ENCODE measurements around the gene CDH4.

Gene CDH4

DNA sequence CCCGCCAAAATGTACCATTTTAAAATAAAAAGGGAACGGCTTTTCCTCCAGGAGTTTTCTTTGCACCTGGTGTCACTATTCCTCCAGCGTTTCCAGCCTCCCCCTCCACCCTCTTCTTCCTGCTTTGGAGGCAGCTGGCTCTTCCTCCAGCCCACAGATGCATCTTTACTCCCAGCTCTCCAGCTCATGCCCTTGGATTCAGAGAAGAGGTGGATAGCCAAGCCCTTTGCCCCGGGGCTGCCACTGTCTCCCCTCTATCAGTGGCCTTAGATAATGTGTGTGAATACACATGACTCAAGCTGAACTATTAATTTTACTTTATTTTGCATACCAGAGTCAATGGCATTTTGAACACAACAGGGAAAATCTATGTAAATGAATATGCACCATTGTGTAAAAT, 15.3 kb upstream of the CDH4 start:
- no peak for DNase-seq
- TF ChIP-seq GATA1 (IDR thresholded peaks at IDR 0.05; ENCODE audit: low read depth, low read length) = no peak
- no peak for TF ChIP-seq POLR2A (IDR thresholded peaks at IDR 0.05; ENCODE audit: low read length)

DNA sequence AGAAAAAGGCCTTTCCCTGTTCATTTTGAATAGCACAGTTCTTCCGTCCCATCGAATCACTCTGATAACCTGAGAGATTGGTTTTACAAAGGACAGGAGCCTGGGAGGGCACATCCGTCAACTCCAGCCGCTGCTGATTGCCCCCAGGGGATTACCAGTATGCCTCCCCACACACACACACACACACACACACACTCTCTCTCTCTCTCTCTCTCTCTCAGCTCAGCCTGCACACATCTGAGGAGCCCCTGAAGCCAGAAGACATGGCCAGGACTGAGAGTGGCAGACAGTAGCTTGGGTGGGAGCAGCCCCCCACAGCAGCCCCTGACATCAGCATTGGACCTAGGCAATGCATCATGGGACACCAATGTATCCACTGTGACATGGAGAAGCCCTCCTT, 13.2 kb upstream of the CDH4 start:
- no peak for DNase-seq
- no peak for TF ChIP-seq GATA1 (IDR thresholded peaks at IDR 0.05; ENCODE audit: low read depth, low read length)
- no peak for TF ChIP-seq POLR2A (IDR thresholded peaks at IDR 0.05; ENCODE audit: low read length)

DNA sequence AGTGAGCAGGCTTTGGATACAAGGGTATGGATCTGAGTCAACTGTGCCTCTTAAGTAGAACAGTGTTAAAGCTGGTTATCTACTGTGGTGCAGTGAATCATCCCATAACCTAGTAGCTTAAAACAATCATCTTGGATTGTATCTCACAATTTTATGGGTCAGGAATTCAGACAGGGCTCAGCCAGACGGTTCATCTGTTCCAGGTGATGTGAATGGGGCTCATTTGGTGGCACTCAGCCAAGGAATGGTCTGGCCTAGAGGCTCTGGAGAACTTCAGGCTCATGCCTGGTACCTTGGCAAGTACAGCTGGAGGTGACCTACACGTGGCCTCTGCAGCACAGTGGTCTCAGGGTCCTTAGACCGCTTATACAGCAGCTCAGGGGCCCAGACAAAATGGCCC, 11.2 kb upstream of the CDH4 start:
- no peak for DNase-seq

DNA sequence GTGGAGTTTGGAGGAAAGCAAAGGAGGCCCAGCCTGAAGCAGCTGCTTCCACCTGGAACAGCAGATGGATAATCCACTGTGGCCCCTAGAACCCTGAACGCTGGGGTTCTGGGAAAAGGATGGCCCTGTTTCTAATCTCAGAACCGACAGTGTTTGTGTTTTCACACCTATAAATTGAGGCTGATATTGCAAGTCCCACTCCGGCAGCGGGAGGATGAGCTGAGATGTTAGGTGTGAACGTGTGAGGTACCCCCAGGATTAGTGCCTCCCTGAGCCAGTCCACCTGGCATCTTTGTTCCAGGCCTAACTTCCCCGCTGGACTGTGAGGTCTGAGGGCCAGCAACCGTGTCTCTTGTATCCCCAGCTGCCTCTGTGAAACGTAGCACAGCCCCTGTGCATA, 7.8 kb upstream of the CDH4 start:
- no peak for DNase-seq
- TF ChIP-seq POLR2A (IDR thresholded peaks at IDR 0.05; ENCODE audit: low read length) (no peak), GATA1 (IDR thresholded peaks at IDR 0.05; ENCODE audit: low read depth, low read length) (no peak)

More for the DNA sequence above, 11.2 kb upstream of the CDH4 start:
- no peak for TF ChIP-seq GATA1 (IDR thresholded peaks at IDR 0.05; ENCODE audit: low read depth, low read length)
- no peak for TF ChIP-seq POLR2A (IDR thresholded peaks at IDR 0.05; ENCODE audit: low read length)

DNA sequence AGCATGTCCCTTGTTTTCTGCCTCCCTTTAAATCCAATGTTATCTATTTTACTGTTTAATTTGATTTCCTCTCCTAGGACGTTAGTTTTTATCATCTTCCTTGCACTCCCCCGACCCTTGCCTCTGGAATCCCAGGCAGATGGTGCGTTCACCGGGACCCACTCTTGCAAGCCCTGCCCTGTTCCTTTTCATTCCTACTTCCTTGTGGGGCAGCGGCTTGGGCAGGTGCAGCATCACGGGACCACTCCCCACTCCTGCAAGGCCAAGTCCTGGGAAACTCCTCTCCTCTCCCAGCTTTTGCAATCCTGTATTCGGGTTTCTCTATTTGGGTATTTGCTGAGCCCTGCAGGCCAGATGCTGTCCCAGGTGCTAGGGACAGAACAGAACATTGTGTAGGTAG, 5.8 kb upstream of the CDH4 start:
- no peak for TF ChIP-seq POLR2A (IDR thresholded peaks at IDR 0.05; ENCODE audit: low read length)
- no peak for TF ChIP-seq GATA1 (IDR thresholded peaks at IDR 0.05; ENCODE audit: low read depth, low read length)
- DNase-seq = no peak

DNA sequence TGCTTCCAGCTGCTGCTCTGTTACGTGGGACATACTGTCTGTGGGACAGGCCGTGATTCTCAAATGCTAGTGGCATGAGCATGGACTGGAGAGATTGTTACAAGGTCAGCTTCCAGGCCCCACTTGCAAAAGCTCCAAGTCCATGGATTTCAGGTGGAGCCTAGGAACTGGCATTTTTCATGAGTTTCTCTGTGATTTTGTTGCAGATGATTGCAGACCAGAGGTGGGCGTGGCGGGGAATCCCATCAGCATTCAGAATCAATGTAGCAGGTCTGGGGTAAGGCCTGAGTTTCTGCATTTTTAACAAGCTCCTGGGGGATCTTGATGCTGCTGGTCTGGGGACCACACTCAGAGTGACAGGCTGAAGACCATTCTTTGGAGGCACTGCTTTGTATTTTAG, 2.4 kb upstream of the CDH4 start:
- DNase-seq = no peak
- no peak for TF ChIP-seq GATA1 (IDR thresholded peaks at IDR 0.05; ENCODE audit: low read depth, low read length)
- no peak for TF ChIP-seq POLR2A (IDR thresholded peaks at IDR 0.05; ENCODE audit: low read length)

DNA sequence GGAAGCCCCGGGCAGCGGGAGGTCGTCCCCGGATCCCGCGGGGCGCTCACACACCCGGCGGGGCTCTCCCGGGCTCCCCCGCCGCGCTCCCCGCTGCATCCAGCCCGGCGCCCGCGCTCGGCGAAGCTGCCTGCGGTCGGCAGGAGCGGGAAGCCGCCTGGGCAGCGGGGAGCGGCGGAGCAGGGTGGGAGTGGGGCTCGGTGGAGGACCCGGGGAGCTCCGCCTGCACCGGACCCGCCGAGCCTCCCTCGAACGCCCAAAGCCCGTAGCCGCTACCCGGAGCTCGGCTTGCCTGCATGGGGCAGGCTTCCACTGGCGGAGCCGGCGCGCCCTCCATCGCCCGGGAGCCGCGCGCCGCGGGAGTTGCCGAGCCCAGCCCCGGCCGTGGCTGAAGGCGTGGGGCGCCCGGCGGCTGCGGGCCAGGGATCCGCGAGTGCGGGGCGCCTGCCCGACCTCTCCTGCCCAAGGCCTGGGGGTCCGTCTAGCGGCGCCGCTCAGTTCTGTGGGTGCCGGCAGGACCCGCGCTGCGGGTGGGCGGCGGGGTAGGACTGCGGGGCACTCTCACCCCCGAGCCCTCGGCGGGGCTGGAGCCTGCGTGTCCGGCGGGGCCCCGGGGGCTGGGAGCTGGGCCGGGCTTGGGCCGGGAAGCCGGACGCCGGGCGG, 671 bp downstream of the CDH4 start:
- no peak for TF ChIP-seq GATA1 (IDR thresholded peaks at IDR 0.05; ENCODE audit: low read depth, low read length)
- DNase-seq = no peak

DNA sequence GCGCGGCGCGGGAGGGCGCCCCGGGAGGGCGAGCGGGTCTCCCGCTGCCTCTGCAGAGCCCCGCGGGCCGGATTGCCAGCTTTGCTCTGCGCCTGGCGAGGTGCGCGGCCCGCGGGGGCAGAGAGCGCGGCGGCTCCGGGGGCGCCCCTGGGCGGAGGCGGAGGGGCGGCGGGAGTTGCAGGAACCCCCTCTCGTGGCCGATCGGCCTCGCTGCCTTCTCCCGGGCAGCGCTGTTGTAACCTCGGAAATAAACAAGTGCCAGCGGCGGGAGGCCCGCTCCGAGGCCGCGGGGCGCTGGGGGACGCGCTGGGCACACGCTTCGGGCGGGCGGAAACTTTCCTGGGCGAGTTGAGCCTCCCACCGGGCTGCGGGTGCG, 1.2 kb downstream of the CDH4 start:
- no peak for DNase-seq

DNA sequence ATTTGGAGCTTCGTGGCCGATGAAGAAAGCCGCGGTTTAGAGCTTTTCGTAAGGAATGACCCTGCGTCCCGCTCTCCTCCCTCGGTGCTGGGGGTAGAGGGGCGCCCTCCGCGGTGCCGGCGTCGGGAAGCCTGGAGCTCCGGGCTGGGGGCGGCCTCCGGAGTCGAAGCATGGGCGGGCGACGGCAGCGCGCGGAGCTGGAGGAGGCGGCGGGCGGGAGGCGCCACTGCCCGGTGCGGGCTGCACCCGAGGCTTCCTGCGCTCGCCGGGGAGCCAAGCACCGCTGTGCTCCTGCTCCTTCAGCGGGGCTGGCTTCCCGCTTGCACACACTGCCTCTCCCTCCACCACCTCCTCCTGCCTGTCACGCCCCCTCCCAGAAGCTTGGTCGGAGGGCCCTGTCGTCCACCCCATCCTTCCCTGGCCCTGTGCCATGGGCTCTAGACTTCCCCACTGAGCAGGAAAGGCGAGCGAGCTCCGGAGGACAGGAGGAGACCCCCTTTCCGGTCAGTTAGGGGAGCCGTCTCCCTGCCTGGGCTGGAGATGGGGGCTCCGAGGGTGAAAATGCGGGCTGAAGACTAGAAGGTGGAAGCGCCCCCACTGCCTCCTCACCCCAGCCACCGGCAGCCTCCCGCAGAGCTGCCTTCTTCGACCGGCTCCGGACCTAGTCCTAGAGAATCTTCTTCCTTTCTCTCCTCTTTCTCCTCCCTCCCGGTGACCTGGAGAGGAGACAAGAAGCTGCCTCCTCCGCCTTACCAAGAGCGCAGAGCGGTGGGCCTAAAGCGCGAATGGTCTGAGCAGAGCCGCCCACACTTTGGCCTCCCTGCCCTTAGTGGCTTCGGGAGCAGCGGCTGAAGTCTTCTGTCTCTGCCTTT, 1.8 kb downstream of the CDH4 start:
- no peak for DNase-seq
- TF ChIP-seq POLR2A (IDR thresholded peaks at IDR 0.05; ENCODE audit: low read length) = no peak

More for the DNA sequence above, 1.2 kb downstream of the CDH4 start:
- TF ChIP-seq POLR2A (IDR thresholded peaks at IDR 0.05; ENCODE audit: low read length) (no peak), GATA1 (IDR thresholded peaks at IDR 0.05; ENCODE audit: low read depth, low read length) (no peak)

DNA sequence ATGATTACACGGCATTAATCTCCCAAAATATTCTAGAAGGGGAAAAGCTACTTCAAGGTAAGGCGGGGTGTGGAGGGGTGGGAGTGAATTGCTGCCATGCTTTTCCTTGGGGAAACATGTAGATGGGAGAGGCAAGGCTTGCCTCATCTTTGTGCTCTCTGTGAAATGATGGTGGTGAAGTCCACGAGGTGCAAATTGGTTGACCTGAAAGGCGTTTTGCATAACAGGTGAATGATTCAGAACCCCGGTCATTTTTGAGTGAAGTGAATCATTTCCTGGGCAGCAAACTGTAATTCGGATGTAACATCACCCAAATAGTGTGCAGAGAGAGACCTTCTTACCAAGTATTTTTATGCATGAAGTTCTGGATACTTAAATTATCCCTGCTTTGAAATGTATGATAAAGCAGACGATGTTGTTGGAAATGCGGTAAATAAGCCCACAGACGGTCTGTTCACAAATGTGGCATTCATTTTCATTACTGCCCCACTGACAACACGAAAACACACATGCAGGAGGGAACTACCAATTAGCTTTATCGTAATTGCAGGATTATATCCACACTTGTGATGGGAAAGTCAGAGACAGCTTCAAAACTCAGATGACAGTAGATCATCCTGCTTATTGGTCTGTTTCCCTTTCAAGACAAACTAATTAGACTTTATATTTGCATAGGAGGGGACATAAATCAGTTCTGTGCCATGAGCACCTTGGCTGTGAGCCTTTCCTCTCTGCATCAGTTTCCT, 3.0 kb downstream of the CDH4 start:
- TF ChIP-seq GATA1 (IDR thresholded peaks at IDR 0.05; ENCODE audit: low read depth, low read length) = no peak
- no peak for TF ChIP-seq POLR2A (IDR thresholded peaks at IDR 0.05; ENCODE audit: low read length)
- DNase-seq = no peak

DNA sequence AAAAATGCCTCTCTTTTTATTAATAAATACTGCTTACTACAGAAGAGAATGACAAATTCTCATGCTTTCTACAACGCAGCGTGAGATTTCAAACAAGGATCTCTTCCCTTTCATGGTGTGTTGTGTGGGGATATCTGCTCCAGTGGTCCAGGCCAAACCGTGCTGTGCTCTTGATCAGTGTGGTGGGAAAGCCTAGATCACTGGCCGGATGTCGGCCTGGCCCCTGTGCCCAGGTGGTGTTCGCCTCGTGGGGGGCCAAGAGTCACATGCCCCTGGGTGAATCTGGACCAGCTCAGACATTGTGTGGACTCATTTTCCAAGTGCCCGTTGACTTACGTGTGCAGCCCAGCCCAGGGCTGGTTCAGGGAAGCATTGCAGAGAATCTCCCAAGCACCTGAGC, 4.3 kb downstream of the CDH4 start:
- TF ChIP-seq POLR2A (IDR thresholded peaks at IDR 0.05; ENCODE audit: low read length) (no peak), GATA1 (IDR thresholded peaks at IDR 0.05; ENCODE audit: low read depth, low read length) (no peak)
- DNase-seq = no peak

DNA sequence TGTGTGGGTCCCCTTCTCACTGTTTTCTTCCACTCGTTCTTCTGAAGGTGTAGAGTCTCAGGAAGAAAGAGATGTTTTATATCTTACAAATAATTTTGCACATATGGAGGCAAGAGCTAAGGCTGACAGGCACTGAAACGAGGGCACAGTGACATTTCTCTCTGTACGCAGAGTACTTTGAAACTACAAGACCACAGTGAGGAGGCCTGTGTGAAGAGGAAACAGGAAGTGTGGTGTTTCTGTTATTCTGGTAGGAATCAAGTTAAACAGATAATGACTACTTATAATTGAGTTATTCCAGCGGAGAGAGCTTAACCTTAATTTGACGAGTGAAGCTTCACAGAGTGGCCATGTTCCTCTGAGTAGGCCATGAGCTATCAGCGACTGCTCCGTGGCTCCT, 4.8 kb downstream of the CDH4 start:
- DNase-seq = no peak
- TF ChIP-seq GATA1 (IDR thresholded peaks at IDR 0.05; ENCODE audit: low read depth, low read length) (no peak), POLR2A (IDR thresholded peaks at IDR 0.05; ENCODE audit: low read length) (no peak)

DNA sequence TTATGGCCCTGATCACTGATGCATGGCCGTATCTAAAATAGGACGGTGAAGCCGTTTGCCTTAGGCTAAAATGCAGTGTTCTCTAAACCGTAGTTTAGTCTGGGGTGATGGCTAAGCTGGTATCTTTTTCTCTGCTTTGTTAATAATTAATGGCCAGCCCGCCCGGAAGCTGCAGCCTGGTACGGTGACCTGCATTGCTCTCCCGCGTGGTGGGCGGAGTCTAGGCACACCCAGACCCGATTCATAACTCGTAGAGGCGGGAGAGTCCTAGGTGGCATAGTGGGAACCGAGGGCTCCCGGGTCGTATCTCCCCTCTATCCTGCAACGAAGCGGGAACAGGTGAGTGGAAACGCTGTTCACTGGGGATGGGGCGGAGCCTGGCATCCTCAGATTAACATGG, 5.5 kb downstream of the CDH4 start:
- DNase-seq = no peak
- no peak for TF ChIP-seq GATA1 (IDR thresholded peaks at IDR 0.05; ENCODE audit: low read depth, low read length)
- TF ChIP-seq POLR2A (IDR thresholded peaks at IDR 0.05; ENCODE audit: low read length) = no peak

DNA sequence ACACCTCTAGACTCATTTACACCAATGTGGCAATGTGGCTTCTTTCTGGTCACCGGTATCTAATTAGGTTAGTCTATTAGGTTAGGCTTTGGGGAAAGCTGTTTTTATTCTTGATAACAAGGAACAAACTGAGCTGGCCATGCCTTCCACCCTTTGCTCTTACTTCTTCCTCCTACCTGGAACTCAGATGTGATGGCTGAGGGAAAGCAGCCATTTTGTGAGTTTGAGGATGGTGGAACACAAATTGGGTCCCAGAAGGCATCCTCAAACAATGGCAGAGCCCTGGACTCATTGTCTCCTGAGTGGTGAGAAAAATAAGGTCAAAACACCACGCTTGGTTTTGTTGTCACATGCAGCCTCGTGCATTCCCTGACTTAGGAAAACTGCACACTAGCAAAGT, 7.7 kb downstream of the CDH4 start:
- TF ChIP-seq GATA1 (IDR thresholded peaks at IDR 0.05; ENCODE audit: low read depth, low read length) = no peak
- TF ChIP-seq POLR2A (IDR thresholded peaks at IDR 0.05; ENCODE audit: low read length) = no peak
- no peak for DNase-seq
